ENCODE data around the gene FBXL17.

The FBXL17 gene

GRCh38 chr5:108046955-108047670 is 334.8 kb downstream of the FBXL17 start:
- Mint-ChIP-seq H3K9me3 (peaks cover 19% of the 10 kb centered on the region), H3K36me3 (ENCODE audit: low read depth) (peaks cover 37% of the 10 kb centered on the region), H3K27me3 (no peaks in the 10 kb centered on the region), H3K4me1 (ENCODE audit: low read depth) (no peaks in the 10 kb centered on the region), H3K4me3 (no peak overlapping the region), H3K27ac (no peak overlapping the region)

GRCh38 chr5:108036482-108036881 is 345.4 kb downstream of the FBXL17 start:
- Mint-ChIP-seq H3K27me3 (no peaks in the 10 kb centered on the region), H3K4me3 (no peak overlapping the region), H3K9me3 (no peaks in the 10 kb centered on the region), H3K27ac (no peak overlapping the region), H3K36me3 (ENCODE audit: low read depth) (peaks cover 4% of the 10 kb centered on the region), H3K4me1 (ENCODE audit: low read depth) (no peaks in the 10 kb centered on the region)

GRCh38 chr5:108028883-108029282 is 353.0 kb downstream of the FBXL17 start:
- Mint-ChIP-seq H3K27ac (no peak overlapping the region), H3K36me3 (ENCODE audit: low read depth) (no peaks in the 10 kb centered on the region), H3K4me1 (ENCODE audit: low read depth) (no peaks in the 10 kb centered on the region), H3K27me3 (no peaks in the 10 kb centered on the region), H3K4me3 (no peak overlapping the region), H3K9me3 (no peaks in the 10 kb centered on the region)

GRCh38 chr5:108028412-108028811 is 353.5 kb downstream of the FBXL17 start:
- H3K27me3 Mint-ChIP-seq, result no peaks in the 10 kb centered on the region
- H3K36me3 Mint-ChIP-seq (ENCODE audit: low read depth), result no peaks in the 10 kb centered on the region
- no peak overlapping the region for H3K27ac Mint-ChIP-seq

GRCh38 chr5:108025957-108026356 is 355.9 kb downstream of the FBXL17 start:
- H3K4me3 Mint-ChIP-seq, result no peak overlapping the region
- no peaks in the 10 kb centered on the region for H3K9me3 Mint-ChIP-seq
- H3K4me1 Mint-ChIP-seq (ENCODE audit: low read depth), result no peaks in the 10 kb centered on the region
- H3K27me3 Mint-ChIP-seq, result no peaks in the 10 kb centered on the region
- no peak overlapping the region for H3K27ac Mint-ChIP-seq
- no peaks in the 10 kb centered on the region for H3K36me3 Mint-ChIP-seq (ENCODE audit: low read depth)

More at GRCh38 chr5:108028412-108028811, 353.5 kb downstream of the FBXL17 start:
- Mint-ChIP-seq H3K4me3 (no peak overlapping the region), H3K9me3 (no peaks in the 10 kb centered on the region), H3K4me1 (ENCODE audit: low read depth) (no peaks in the 10 kb centered on the region)

- no peaks in the 10 kb centered on the region for H3K27me3 Mint-ChIP-seq
- H3K36me3 Mint-ChIP-seq (ENCODE audit: low read depth), result no peaks in the 10 kb centered on the region
- no peaks in the 10 kb centered on the region for H3K9me3 Mint-ChIP-seq
- H3K27ac Mint-ChIP-seq, result no peak overlapping the region
- H3K4me3 Mint-ChIP-seq, result no peak overlapping the region
- H3K4me1 Mint-ChIP-seq (ENCODE audit: low read depth), result no peaks in the 10 kb centered on the region
Observed at GRCh38 chr5:108024986-108025385, 356.9 kb downstream of the FBXL17 start.

GRCh38 chr5:108016101-108016500 is 365.8 kb downstream of the FBXL17 start:
- no peaks in the 10 kb centered on the region for H3K4me1 Mint-ChIP-seq (ENCODE audit: low read depth)
- H3K4me3 Mint-ChIP-seq, result no peak overlapping the region
- H3K27ac Mint-ChIP-seq, result no peak overlapping the region
- H3K9me3 Mint-ChIP-seq, result no peaks in the 10 kb centered on the region
- H3K27me3 Mint-ChIP-seq, result no peaks in the 10 kb centered on the region
- peaks cover 25% of the 10 kb centered on the region for H3K36me3 Mint-ChIP-seq (ENCODE audit: low read depth)

- Mint-ChIP-seq H3K36me3 (ENCODE audit: low read depth) (no peaks in the 10 kb centered on the region), H3K4me1 (ENCODE audit: low read depth) (peaks cover 16% of the 10 kb centered on the region), H3K9me3 (no peaks in the 10 kb centered on the region), H3K4me3 (no peak overlapping the region), H3K27me3 (no peaks in the 10 kb centered on the region), H3K27ac (no peak overlapping the region)
Observed at GRCh38 chr5:108006791-108007190, 375.1 kb downstream of the FBXL17 start.

- Mint-ChIP-seq H3K9me3 (no peaks in the 10 kb centered on the region), H3K36me3 (ENCODE audit: low read depth) (no peaks in the 10 kb centered on the region), H3K27ac (peak overlapping the region; percentile 86), H3K4me1 (ENCODE audit: low read depth) (peaks cover 16% of the 10 kb centered on the region), H3K4me3 (peak overlapping the region; percentile 67), H3K27me3 (no peaks in the 10 kb centered on the region)
Observed at GRCh38 chr5:108003178-108003577, 378.7 kb downstream of the FBXL17 start.

- no peaks in the 10 kb centered on the region for H3K9me3 Mint-ChIP-seq
- no peak overlapping the region for H3K27ac Mint-ChIP-seq
- H3K4me3 Mint-ChIP-seq, result no peak overlapping the region
- no peaks in the 10 kb centered on the region for H3K36me3 Mint-ChIP-seq (ENCODE audit: low read depth)
- H3K27me3 Mint-ChIP-seq, result no peaks in the 10 kb centered on the region
- peaks cover 16% of the 10 kb centered on the region for H3K4me1 Mint-ChIP-seq (ENCODE audit: low read depth)
Observed at GRCh38 chr5:108001222-108001621, 380.7 kb downstream of the FBXL17 start.

- Mint-ChIP-seq H3K36me3 (ENCODE audit: low read depth) (no peaks in the 10 kb centered on the region), H3K4me1 (ENCODE audit: low read depth) (peaks cover 6% of the 10 kb centered on the region), H3K27ac (no peak overlapping the region), H3K9me3 (no peaks in the 10 kb centered on the region), H3K4me3 (no peak overlapping the region), H3K27me3 (no peaks in the 10 kb centered on the region)
Observed at GRCh38 chr5:107997338-107997980, 384.4 kb downstream of the FBXL17 start.

- H3K27ac Mint-ChIP-seq, result no peak overlapping the region
- H3K4me3 Mint-ChIP-seq, result no peak overlapping the region
- no peaks in the 10 kb centered on the region for H3K9me3 Mint-ChIP-seq
- no peaks in the 10 kb centered on the region for H3K36me3 Mint-ChIP-seq (ENCODE audit: low read depth)
- H3K4me1 Mint-ChIP-seq (ENCODE audit: low read depth), result peaks cover 7% of the 10 kb centered on the region
- H3K27me3 Mint-ChIP-seq, result no peaks in the 10 kb centered on the region
Observed at GRCh38 chr5:107993341-107993740, 388.6 kb downstream of the FBXL17 start.

- no peaks in the 10 kb centered on the region for H3K27me3 Mint-ChIP-seq
- H3K4me1 Mint-ChIP-seq (ENCODE audit: low read depth), result peaks cover 6% of the 10 kb centered on the region
- peak overlapping the region; percentile 19 for H3K27ac Mint-ChIP-seq
- no peaks in the 10 kb centered on the region for H3K36me3 Mint-ChIP-seq (ENCODE audit: low read depth)
- no peak overlapping the region for H3K4me3 Mint-ChIP-seq
- H3K9me3 Mint-ChIP-seq, result no peaks in the 10 kb centered on the region
Observed at GRCh38 chr5:107990881-107991810, 390.8 kb downstream of the FBXL17 start.

- peaks cover 16% of the 10 kb centered on the region for H3K4me1 Mint-ChIP-seq (ENCODE audit: low read depth)
- H3K36me3 Mint-ChIP-seq (ENCODE audit: low read depth), result no peaks in the 10 kb centered on the region
- no peaks in the 10 kb centered on the region for H3K9me3 Mint-ChIP-seq
- no peak overlapping the region for H3K27ac Mint-ChIP-seq
- no peak overlapping the region for H3K4me3 Mint-ChIP-seq
- H3K27me3 Mint-ChIP-seq, result no peaks in the 10 kb centered on the region
Observed at GRCh38 chr5:107985144-107985543, 396.8 kb downstream of the FBXL17 start.

All from stimulated activated naive CD8-positive, alpha-beta T cell treated with anti-CD3 and anti-CD28 coated beads, Interleukin-15, Interleukin-2, amounts not matched to agents 100 ng/mL and 50 ng/mL, for 24 hours (primary cell).